ENCODE measurements around the gene ADAM12. TPM values are rescaled to one million over a fixed set of nuclear protein-coding genes. Genes with fewer than 3 reads are reported as not detected.

Gene ADAM12
- total and polyA plus RNA-seq, 2 experiments from 2014 or later: 0.13 to 0.87 TPM

- TF ChIP-seq CTCF (conservative IDR thresholded peaks at IDR 0.05; ENCODE audit: low read depth in 2 of 2) (no peak), POLR2AphosphoS5 (IDR thresholded peaks at IDR 0.05; ENCODE audit: low read depth) (no peak), NANOG (IDR thresholded peaks at IDR 0.05; ENCODE audit: borderline replicate concordance) (no peak), EZH2 (IDR thresholded peaks at IDR 0.05; ENCODE audit: low read depth, unreplicated experiment) (no peak), ZNF114 (CRISPR knock-in tag; IDR thresholded peaks at IDR 0.05) (no peak), REST (IDR thresholded peaks at IDR 0.05; ENCODE audit: unreplicated experiment) (no peak), EZH2phosphoT487 (IDR thresholded peaks at IDR 0.05; ENCODE audit: unreplicated experiment) (no peak), ZNF331 (CRISPR knock-in tag; IDR thresholded peaks at IDR 0.05; ENCODE audit: low read depth) (no peak)
Observed at GRCh38 chr10:126064512-126064911, 323.8 kb downstream of the ADAM12 start (continued).

- no peak overlapping the region for H3K4me2 ChIP-seq
- TF ChIP-seq CREB1 (CRISPR knock-in tag; IDR thresholded peaks at IDR 0.05; ENCODE audit: low read depth) (no peak), ZNF331 (CRISPR knock-in tag; IDR thresholded peaks at IDR 0.05; ENCODE audit: low read depth) (no peak), EZH2phosphoT487 (IDR thresholded peaks at IDR 0.05; ENCODE audit: unreplicated experiment) (no peak), ETS1 (IDR thresholded peaks at IDR 0.05) (no peak), ZNF114 (CRISPR knock-in tag; IDR thresholded peaks at IDR 0.05) (no peak), STAT1 (IDR thresholded peaks at IDR 0.05; ENCODE audit: unreplicated experiment) (no peak), NANOG (IDR thresholded peaks at IDR 0.05; ENCODE audit: borderline replicate concordance) (no peak), REST (IDR thresholded peaks at IDR 0.05; ENCODE audit: unreplicated experiment) (no peak), JUNB (IDR thresholded peaks at IDR 0.05; ENCODE audit: unreplicated experiment) (no peak)
- H3K4me3 ChIP-seq: no peak overlapping the region
- Mint-ChIP-seq H3K27me3 (ENCODE audit: insufficient read depth, low read depth, poor library complexity) (no peaks in the 10 kb centered on the region), H3K9me3 (no peaks in the 10 kb centered on the region), H3K27ac (no peak overlapping the region; the same call in 1 of the 2 replicates), H3K4me1 (peaks cover 7% of the 10 kb centered on the region; the same call in 2 of the 3 replicates), H3K4me3 (no peak overlapping the region), H3K36me3 (ENCODE audit: low read depth) (peaks cover 2% of the 10 kb centered on the region; the same call in 1 of the 3 replicates)
- H3K79me2 ChIP-seq (replicated peaks; ENCODE audit: insufficient read depth): no peaks in the 10 kb centered on the region
- H3K9me2 ChIP-seq (ENCODE audit: insufficient read depth): no peaks in the 10 kb centered on the region
- ATAC-seq (no peak), DNase-seq (ENCODE audit: low spot score) (no peak)
- no peaks in the 10 kb centered on the region for H3K36me3 ChIP-seq (ENCODE audit: insufficient read depth)
- no peaks in the 10 kb centered on the region for H4K20me1 ChIP-seq (replicated peaks; ENCODE audit: insufficient read depth)
- no peaks in the 10 kb centered on the region for H3F3A ChIP-seq (replicated peaks; ENCODE audit: low read depth)
- H3K4me1 ChIP-seq (ENCODE audit: insufficient read depth): 0 out of 2 replicates have a peak, but pooled peaks cover 3% of the 10 kb centered on the region
- no peak overlapping the region for H3K27ac ChIP-seq (ENCODE audit: low read depth)
- H2AFZ ChIP-seq: no peak overlapping the region
- no peaks in the 10 kb centered on the region for H3K27me3 ChIP-seq (ENCODE audit: insufficient read depth)
Observed at GRCh38 chr10:126063353-126063791, 324.9 kb downstream of the ADAM12 start.
